ENCODE measurements around the gene UPF2. TPM values are rescaled to one million over a fixed set of nuclear protein-coding genes. Genes with fewer than 3 reads are reported as not detected.
A peak's percentile ranks its signal among the peaks of the same experiment; 100 is the strongest.

The UPF2 gene
- total and polyA plus RNA-seq, 10 of the 15 experiments (the other 5 are each of a cell fraction or from before 2014, with no cell fraction given): 21.0 to 44.4 (median 25.9) TPM

- TF ChIP-seq ZNF687 (IDR thresholded peaks at IDR 0.05) (0 out of 2 replicates have a peak, but pooled peaks have one; percentile 51), JUND (IDR thresholded peaks at IDR 0.05; ENCODE audit: low read depth, low read length) (no peak), MEF2B (IDR thresholded peaks at IDR 0.05; ENCODE audit: partially characterized antibody, poor library complexity, severe bottlenecking) (no peak), ZBTB40 (IDR thresholded peaks at IDR 0.05; ENCODE audit: borderline replicate concordance) (no peak), IKZF2 (IDR thresholded peaks at IDR 0.05) (peak; percentile 33 to 42; a peak in 2 of 4 replicates), POU2F2 (IDR thresholded peaks at IDR 0.05; ENCODE audit: borderline replicate concordance, low read depth, low read length) (0 out of 3 replicates have a peak, but pooled peaks have one; percentile 43), MLLT1 (IDR thresholded peaks at IDR 0.05) (peak; percentile 80; the same call in 1 of the 2 replicates), HDGF (IDR thresholded peaks at IDR 0.05) (peak; percentile 96), CUX1 (IDR thresholded peaks at IDR 0.05; ENCODE audit: insufficient replicate concordance, low read depth, low read length) (no peak), RAD51 (IDR thresholded peaks at IDR 0.05) (no peak), RELB (IDR thresholded peaks at IDR 0.05; ENCODE audit: low read depth) (no peak)
Measured at GRCh38 chr10:12041766-12042408, 722 bp downstream of the UPF2 start (continued).

All from GM12878 (cell line).